Nephron (organoid): ENCODE data around the gene ARHGAP18.

ENCODE experiments used
- H3K27ac Mint-ChIP-seq, 3 experiments: 2 replicates each; pipeline ENCODE4 v1.8.0; 2020; ENCODE audit warnings: mixed read lengths in 3 of 3, mild to moderate bottlenecking in 2 of 3, moderate library complexity in 1 of 3
- H3K27me3 Mint-ChIP-seq: 2 replicates; pipeline ENCODE4 v1.8.0; 2021; ENCODE audit warnings: low read depth, mild to moderate bottlenecking, moderate library complexity, mixed read lengths
- H3K36me3 Mint-ChIP-seq: 2 replicates; pipeline ENCODE4 v1.8.0; 2020; ENCODE audit warnings: low read depth, mixed read lengths
- H3K4me1 Mint-ChIP-seq: 2 replicates; pipeline ENCODE4 v1.8.0; 2020; ENCODE audit warnings: mixed read lengths
- H3K4me3 Mint-ChIP-seq, 3 experiments: 2 replicates each; pipeline ENCODE4 v1.8.0; 2020; ENCODE audit warnings: mild to moderate bottlenecking in 3 of 3, mixed read lengths in 3 of 3, moderate library complexity in 2 of 3
- H3K9me3 Mint-ChIP-seq: 2 replicates; pipeline ENCODE4 v1.8.0; 2020; ENCODE audit warnings: mixed read lengths
- CTCF ChIP-seq, 3 experiments: fragments of 200-600 bp; sonication (generic); IDR thresholded peaks; one replicate each; pipeline ENCODE4 v1.5.0; 2021; ENCODE audit warnings: antibody characterized with exemption in 3 of 3; ENCODE audit not compliant: unreplicated experiment in 3 of 3

ARHGAP18 gene

DNA sequence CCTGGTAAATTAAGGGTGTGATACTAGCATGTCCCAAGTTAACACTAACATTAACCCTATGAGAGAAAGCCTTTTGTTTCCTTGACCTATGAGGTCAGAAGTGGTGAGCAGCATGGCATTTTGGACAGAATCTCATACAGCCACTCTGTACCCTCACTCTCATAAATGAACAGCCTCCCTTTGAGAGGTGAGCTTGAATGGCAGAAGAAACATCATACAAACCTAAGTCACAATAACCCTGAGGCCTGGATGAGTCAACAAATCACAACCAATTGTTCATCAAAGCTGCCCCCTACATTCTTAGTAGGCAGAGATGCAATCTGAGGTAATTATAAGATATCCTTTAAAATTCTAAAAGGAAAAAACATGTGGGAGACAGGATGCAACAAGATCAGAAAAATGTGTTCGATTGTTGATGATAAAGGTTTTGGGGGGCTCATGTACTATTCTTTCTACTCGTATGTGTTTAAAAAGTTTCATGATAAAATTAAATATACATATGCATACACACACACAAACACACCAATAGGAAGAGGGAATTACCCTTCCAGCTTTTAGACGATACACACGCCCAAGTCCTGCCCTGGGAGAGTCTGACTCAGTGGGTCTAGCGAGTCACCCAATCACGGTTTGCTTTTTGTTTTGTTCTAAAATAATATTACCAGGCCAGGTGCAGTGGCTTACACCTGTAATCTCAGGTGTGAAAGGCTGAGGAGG, 117.3 kb downstream of the ARHGAP18 start:
- no peak overlapping the region for H3K27ac Mint-ChIP-seq
- H3K4me3 Mint-ChIP-seq: no peak overlapping the region
- no peaks in the 10 kb centered on the region for H3K27me3 Mint-ChIP-seq
- no peaks in the 10 kb centered on the region for H3K4me1 Mint-ChIP-seq
- H3K9me3 Mint-ChIP-seq: no peaks in the 10 kb centered on the region
- H3K36me3 Mint-ChIP-seq: peaks cover 5% of the 10 kb centered on the region
- no peak for TF ChIP-seq CTCF (IDR thresholded peaks at IDR 0.05; ENCODE audit: unreplicated experiment in 3 of 3)

GRCh38 chr6:129590408-129591022, 119.5 kb downstream of the ARHGAP18 start:
- H3K4me1 Mint-ChIP-seq: no peaks in the 10 kb centered on the region
- no peak overlapping the region for H3K27ac Mint-ChIP-seq
- peaks cover 5% of the 10 kb centered on the region for H3K36me3 Mint-ChIP-seq
- H3K9me3 Mint-ChIP-seq: no peaks in the 10 kb centered on the region
- TF ChIP-seq CTCF (IDR thresholded peaks at IDR 0.05; ENCODE audit: unreplicated experiment in 3 of 3): no peak
- no peaks in the 10 kb centered on the region for H3K27me3 Mint-ChIP-seq
- H3K4me3 Mint-ChIP-seq: no peak overlapping the region

GRCh38 chr6:129586815-129587214, 123.2 kb downstream of the ARHGAP18 start:
- no peak overlapping the region for H3K27ac Mint-ChIP-seq
- H3K4me1 Mint-ChIP-seq: no peaks in the 10 kb centered on the region
- H3K27me3 Mint-ChIP-seq: no peaks in the 10 kb centered on the region
- peaks cover 5% of the 10 kb centered on the region for H3K36me3 Mint-ChIP-seq
- no peak for TF ChIP-seq CTCF (IDR thresholded peaks at IDR 0.05; ENCODE audit: unreplicated experiment in 3 of 3)
- no peak overlapping the region for H3K4me3 Mint-ChIP-seq
- H3K9me3 Mint-ChIP-seq: no peaks in the 10 kb centered on the region

GRCh38 chr6:129583866-129584265, 126.1 kb downstream of the ARHGAP18 start:
- TF ChIP-seq CTCF (IDR thresholded peaks at IDR 0.05; ENCODE audit: unreplicated experiment in 3 of 3): no peak
- no peaks in the 10 kb centered on the region for H3K4me1 Mint-ChIP-seq

GRCh38 chr6:129578315-129578714, 131.7 kb downstream of the ARHGAP18 start:
- Mint-ChIP-seq H3K9me3 (peaks cover 3% of the 10 kb centered on the region), H3K27me3 (no peaks in the 10 kb centered on the region), H3K4me1 (no peaks in the 10 kb centered on the region), H3K4me3 (no peak overlapping the region), H3K36me3 (peaks cover 7% of the 10 kb centered on the region), H3K27ac (no peak overlapping the region)
- no peak for TF ChIP-seq CTCF (IDR thresholded peaks at IDR 0.05; ENCODE audit: unreplicated experiment in 3 of 3)

More at GRCh38 chr6:129583866-129584265, 126.1 kb downstream of the ARHGAP18 start:
- Mint-ChIP-seq H3K36me3 (no peaks in the 10 kb centered on the region), H3K4me3 (no peak overlapping the region), H3K27ac (peak overlapping the region in 2 of 3 experiments; percentile 55 to 61), H3K27me3 (no peaks in the 10 kb centered on the region), H3K9me3 (no peaks in the 10 kb centered on the region)

GRCh38 chr6:129577691-129578090, 132.3 kb downstream of the ARHGAP18 start:
- no peaks in the 10 kb centered on the region for H3K27me3 Mint-ChIP-seq
- no peak for TF ChIP-seq CTCF (IDR thresholded peaks at IDR 0.05; ENCODE audit: unreplicated experiment in 3 of 3)
- no peaks in the 10 kb centered on the region for H3K4me1 Mint-ChIP-seq
- no peak overlapping the region for H3K27ac Mint-ChIP-seq
- H3K9me3 Mint-ChIP-seq: peaks cover 4% of the 10 kb centered on the region
- H3K4me3 Mint-ChIP-seq: no peak overlapping the region
- peaks cover 13% of the 10 kb centered on the region for H3K36me3 Mint-ChIP-seq
